ENCODE results near the gene SNRNP27. TPM values are rescaled to one million over a fixed set of nuclear protein-coding genes. Genes with fewer than 3 reads are reported as not detected.
A peak's percentile ranks its signal among the peaks of the same experiment; 100 is the strongest.
"Not testable (repeated sequence)": the region's sequence is repeated elsewhere in the genome, so short reads cannot be mapped to it uniquely, and the experiment has no call there.

SNRNP27 gene, protein sequence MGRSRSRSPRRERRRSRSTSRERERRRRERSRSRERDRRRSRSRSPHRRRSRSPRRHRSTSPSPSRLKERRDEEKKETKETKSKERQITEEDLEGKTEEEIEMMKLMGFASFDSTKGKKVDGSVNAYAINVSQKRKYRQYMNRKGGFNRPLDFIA
- total RNA-seq (2014; rRNA removed; shearing (Covaris generic); ENCODE audit: low replicate concordance), result 46.5 and 64.1 TPM in 2 replicates

GRCh38 chr2:69893684-69894551 lies at the start of gene SNRNP27:
Gene SNRNP27, plus strand, starts transcription at chr2:69893956. Its CDS starts 29 bp downstream, at chr2:69893985.
- Histone ChIP-seq H3K9me3 (no peaks in the 10 kb centered on the region), H3K36me3 (peaks cover 33% of the 10 kb centered on the region), H3K27me3 (no peaks in the 10 kb centered on the region), H3K4me3 (peak within 1 kb of the TSS; percentile 72)
- DNase-seq, result peak; percentile 81

GRCh38 chr2:69843993-69844392 lies 49.8 kb upstream of the SNRNP27 start:
- DNase-seq, result no peak
- H3K4me3 ChIP-seq, result no peak overlapping the region
- no peaks in the 10 kb centered on the region for H3K9me3 ChIP-seq
- no peaks in the 10 kb centered on the region for H3K27me3 ChIP-seq
- H3K36me3 ChIP-seq, result peaks cover 2% of the 10 kb centered on the region; the same call in 1 of the 2 replicates

DNA sequence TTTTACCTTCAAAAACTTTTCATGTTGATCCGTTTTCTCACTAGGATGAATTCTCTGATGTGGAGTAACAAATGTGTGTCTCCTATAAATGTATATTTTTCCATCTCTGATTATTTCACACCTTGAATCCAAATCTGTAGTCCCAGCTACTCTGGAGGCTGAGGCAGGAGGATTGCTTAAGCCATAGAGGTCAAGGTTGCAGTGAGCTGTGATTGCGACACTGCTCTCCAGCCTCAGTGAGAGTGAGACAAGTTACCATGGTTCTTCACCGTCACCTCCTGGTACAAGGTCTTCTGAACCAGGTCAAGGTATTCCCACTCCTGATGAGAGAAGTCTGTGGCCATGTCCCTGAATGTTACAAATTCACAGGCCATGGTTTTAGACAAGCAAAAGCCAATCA lies 49.2 kb upstream of the SNRNP27 start:
- no peaks in the 10 kb centered on the region for H3K9me3 ChIP-seq
- H3K36me3 ChIP-seq, result peaks cover under 1% of the 10 kb centered on the region; the same call in 1 of the 2 replicates
- no peak overlapping the region for H3K4me3 ChIP-seq
- DNase-seq, result no peak
- H3K27me3 ChIP-seq, result no peaks in the 10 kb centered on the region

DNA sequence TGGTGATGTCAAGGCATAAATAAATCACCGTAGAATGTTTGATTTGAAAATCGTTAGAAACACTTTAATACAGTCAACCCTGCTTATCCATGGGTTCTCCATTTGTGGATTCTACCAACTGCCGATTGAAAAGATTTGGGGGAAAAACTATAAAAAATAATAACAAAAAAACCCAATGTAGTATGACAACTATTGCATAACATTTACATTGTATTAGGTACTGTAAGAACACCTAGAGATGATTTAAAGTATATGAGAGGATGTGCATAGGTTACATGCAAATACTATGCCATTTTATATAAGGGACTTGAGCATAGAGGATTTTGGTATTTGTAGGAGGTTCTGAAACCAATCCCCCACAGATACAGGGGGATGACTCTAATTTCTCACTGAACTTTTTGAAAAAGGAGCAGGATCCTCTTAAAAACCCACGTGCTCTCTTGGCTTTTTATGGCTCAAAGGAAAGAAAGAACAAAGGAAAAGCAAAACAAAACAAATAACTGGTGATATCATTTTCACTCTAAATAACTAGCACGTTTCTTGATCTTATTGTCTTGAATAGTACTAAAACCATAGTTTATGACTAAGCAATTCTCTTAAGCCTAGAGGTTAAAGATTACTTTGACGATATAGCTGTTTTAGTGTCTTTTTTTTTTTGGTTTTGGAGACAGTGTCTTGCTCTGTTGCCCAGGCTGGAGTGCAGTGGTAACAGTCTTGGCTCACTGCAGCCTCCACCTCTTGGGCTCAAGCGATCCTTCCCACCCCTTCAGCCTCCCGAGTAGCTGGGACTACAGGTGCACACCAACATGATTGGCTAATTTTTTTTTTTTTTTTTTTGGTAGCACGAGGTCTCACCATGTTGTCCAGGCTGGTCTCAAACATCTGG lies 47.3 kb upstream of the SNRNP27 start:
- H3K36me3 ChIP-seq, result 0 out of 2 replicates have a peak, but pooled peaks cover 7% of the 10 kb centered on the region
- H3K27me3 ChIP-seq, result no peaks in the 10 kb centered on the region
- no peak for DNase-seq
- H3K9me3 ChIP-seq, result no peaks in the 10 kb centered on the region
- no peak overlapping the region for H3K4me3 ChIP-seq

DNA sequence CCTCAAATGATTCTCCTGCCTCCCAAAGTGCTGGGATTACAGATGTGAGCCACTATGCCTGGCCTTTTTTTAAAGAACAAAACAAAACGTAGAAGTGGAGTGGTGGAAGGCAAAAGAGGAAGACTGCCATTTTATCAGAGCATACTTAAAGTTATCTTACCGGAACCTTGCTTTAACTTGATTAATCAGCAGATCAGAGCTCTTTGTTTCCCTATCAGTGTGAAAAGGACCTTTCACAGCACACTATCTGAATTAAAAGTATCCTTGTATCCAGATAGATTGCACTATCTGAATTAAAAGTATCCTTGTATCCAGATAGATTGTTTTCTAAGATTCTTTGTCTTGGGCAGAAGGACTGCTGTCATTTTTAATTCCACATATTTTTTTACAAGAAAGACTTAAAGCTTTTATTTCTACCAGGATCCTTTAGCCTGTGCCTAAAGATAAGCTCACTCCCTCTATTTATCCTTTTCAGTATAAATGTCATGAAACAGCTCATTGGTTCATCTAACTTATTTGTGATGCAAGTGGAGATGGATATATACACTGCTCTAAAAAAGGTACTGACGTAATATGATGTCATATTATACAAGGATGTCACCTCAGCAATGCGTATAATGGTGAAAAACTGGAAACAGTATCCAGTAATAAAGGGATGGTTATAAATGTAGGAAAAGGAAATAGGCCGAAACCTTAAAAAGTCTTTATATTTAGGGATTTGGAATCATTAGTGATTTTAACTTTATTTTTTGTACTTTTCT lies 46.5 kb upstream of the SNRNP27 start:
- Histone ChIP-seq H3K4me3 (no peak overlapping the region), H3K9me3 (no peaks in the 10 kb centered on the region), H3K27me3 (no peaks in the 10 kb centered on the region), H3K36me3 (0 out of 2 replicates have a peak, but pooled peaks cover 7% of the 10 kb centered on the region)
- no peak for DNase-seq

GRCh38 chr2:69848186-69848790 lies 45.5 kb upstream of the SNRNP27 start:
- 0 out of 2 replicates have a peak, but pooled peaks cover 7% of the 10 kb centered on the region for H3K36me3 ChIP-seq
- DNase-seq, result no peak
- H3K9me3 ChIP-seq, result no peaks in the 10 kb centered on the region
- no peak overlapping the region for H3K4me3 ChIP-seq
- H3K27me3 ChIP-seq, result no peaks in the 10 kb centered on the region

DNA sequence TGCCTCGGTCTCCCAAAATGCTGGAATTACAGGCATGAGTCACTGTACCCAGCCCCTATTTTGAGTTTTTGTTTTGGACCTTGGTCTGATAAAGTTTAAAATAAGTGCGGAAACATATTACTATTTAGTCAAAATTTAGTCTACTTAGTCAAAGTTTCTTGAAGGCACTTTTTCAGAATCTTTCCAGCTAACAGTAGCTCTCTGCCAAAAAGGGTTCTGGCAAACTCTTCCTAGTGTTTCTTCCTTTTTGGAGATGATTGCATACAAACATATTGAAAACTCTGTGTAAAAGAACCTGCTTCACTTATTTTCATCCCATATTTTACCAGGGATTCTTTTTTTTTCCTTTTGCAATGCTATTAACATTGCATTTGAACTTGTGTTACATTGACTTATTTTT lies 35.5 kb upstream of the SNRNP27 start:
- DNase-seq, result no peak
- no peaks in the 10 kb centered on the region for H3K9me3 ChIP-seq
- H3K36me3 ChIP-seq, result no peaks in the 10 kb centered on the region; the same call in 1 of the 2 replicates
- no peak overlapping the region for H3K4me3 ChIP-seq
- no peaks in the 10 kb centered on the region for H3K27me3 ChIP-seq

- no peaks in the 10 kb centered on the region for H3K27me3 ChIP-seq
- H3K36me3 ChIP-seq, result peaks cover 5% of the 10 kb centered on the region
- no peak overlapping the region for H3K4me3 ChIP-seq
- no peak for DNase-seq
- H3K9me3 ChIP-seq, result no peaks in the 10 kb centered on the region
Observed at GRCh38 chr2:69863298-69863697, 30.5 kb upstream of the SNRNP27 start.

- Histone ChIP-seq H3K36me3 (no peaks in the 10 kb centered on the region), H3K27me3 (no peaks in the 10 kb centered on the region), H3K4me3 (no peak overlapping the region), H3K9me3 (no peaks in the 10 kb centered on the region)
- no peak for DNase-seq
Observed at GRCh38 chr2:69888451-69888850, 5.3 kb upstream of the SNRNP27 start.

DNA sequence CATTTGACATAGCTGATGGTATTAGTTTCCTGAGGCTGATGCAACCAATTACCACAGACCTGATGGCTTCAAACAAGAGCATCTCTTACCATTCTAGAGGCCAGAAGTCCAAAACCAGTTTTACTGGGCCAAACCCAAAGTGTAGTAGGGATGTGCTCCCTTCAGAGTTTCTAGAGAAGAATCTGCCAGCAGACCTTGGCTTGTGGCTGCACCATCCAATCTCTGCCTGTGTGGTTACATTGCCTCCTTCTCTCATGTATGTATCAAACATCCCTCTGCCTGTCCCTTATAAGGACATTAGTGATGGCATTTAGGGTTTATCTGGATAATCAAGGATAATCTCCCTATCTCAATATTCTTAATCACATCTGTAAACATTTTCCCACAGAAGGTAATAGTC lies 4.5 kb upstream of the SNRNP27 start:
- DNase-seq, result no peak
- Histone ChIP-seq H3K27me3 (no peaks in the 10 kb centered on the region), H3K4me3 (no peak overlapping the region), H3K9me3 (no peaks in the 10 kb centered on the region), H3K36me3 (no peaks in the 10 kb centered on the region)

GRCh38 chr2:69890881-69891280 lies 2.9 kb upstream of the SNRNP27 start:
- no peaks in the 10 kb centered on the region for H3K9me3 ChIP-seq

DNA sequence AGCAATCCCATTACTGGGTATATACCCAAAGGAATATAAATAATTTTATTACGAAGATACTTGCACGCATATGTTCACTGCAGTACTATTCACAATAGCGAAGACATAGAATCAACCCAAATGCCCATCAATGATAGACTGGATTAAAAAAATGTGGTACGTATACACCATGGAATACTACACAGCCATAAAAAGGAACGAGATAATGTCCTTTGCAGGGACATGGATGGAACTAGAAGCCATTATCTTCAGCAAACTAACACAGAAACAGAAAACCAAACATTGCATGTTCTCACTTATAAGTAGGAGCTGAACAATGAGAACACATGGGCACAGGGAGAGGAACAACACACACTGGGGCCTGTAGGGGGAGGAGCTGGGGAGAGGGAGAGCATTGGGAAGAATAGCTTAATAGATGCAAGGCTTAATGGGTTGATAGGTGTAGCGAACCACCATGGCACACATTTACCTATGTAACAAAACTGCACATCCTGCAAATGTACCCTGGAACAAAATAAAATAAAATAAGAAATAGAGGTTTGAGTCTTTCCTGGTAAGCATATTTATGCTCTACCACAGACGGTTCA lies 825 bp upstream of the SNRNP27 start:
- peaks cover 23% of the 10 kb centered on the region for H3K36me3 ChIP-seq
- not testable (repeated sequence) for H3K9me3 ChIP-seq, DNase-seq, H3K27me3 ChIP-seq
- peak overlapping the region; percentile 72; the same call in 1 of the 2 replicates for H3K4me3 ChIP-seq

More at GRCh38 chr2:69890881-69891280, 2.9 kb upstream of the SNRNP27 start:
- Histone ChIP-seq H3K27me3 (no peaks in the 10 kb centered on the region), H3K4me3 (no peak overlapping the region), H3K36me3 (peaks cover 5% of the 10 kb centered on the region)
- no peak for DNase-seq

DNA sequence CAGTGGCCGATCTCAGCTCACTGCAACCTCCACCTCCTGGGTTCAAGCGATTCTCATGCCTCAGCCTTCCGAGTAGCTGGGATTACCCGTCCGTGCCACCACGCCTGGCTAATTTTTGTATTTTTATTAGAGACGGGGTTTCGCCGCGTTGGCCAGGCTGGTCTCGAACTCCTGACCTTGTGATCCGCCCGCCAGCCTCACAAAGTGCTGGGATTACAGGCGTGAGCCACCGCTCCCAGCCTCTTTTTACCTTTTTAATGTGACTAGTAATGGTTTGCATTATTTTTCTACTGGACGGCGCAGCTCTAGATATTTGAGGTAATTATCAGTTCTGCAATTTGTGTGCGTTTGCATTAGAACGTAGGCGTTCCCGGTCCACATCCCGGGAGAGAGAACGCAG lies 981 bp downstream of the SNRNP27 start:
- Histone ChIP-seq H3K36me3 (peaks cover 40% of the 10 kb centered on the region), H3K4me3 (peak overlapping the region; percentile 72)
- DNase-seq, H3K27me3 ChIP-seq, H3K9me3 ChIP-seq: not testable (repeated sequence)

DNA sequence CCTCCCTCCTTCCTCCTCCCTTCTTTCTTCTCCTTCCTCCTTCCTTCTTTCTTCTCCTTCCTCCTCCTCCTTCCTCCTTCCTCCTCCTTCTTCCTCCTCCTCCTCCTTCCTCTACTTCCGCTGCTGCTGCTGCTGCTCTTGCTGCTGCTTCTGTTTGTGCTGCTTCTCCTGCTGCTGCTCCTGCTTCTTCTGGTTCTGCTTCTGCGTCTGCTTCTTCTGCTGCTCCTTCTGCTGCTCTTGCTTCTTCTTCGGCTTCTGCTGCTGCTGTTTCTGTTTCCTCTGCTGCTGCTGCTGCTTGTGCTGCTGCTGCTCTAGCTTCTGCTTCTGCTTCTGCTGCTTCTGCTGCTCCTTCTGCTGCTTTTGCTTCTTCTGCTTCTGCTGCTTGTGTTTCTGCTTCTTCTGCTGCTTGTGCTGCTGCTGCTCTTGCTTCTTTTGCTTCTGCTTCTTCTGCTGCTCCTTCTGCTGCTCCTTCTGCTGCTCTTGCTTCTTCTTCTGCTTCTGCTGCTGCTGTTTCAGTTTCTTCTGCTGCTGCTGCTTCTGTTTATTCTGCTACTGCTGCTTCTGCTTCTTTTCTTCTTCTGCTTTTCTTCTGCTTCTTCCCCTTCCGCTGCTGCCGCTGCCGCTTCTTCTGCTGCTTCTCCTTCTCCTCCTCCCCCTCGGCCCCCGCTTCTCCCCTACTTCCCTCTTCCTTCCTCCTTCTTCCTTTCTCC lies 8.6 kb downstream of the SNRNP27 start:
- Histone ChIP-seq H3K27me3 (no peaks in the 10 kb centered on the region), H3K4me3 (no peak overlapping the region), H3K36me3 (peaks cover 63% of the 10 kb centered on the region)

GRCh38 chr2:69907216-69907615 lies 13.5 kb downstream of the SNRNP27 start:
- no peak for DNase-seq

More for the DNA sequence above, 8.6 kb downstream of the SNRNP27 start:
- DNase-seq, result no peak
- no peaks in the 10 kb centered on the region for H3K9me3 ChIP-seq

More at GRCh38 chr2:69907216-69907615, 13.5 kb downstream of the SNRNP27 start:
- no peaks in the 10 kb centered on the region for H3K9me3 ChIP-seq
- peaks cover 55% of the 10 kb centered on the region for H3K36me3 ChIP-seq
- H3K4me3 ChIP-seq, result no peak overlapping the region
- no peaks in the 10 kb centered on the region for H3K27me3 ChIP-seq

Measured in MG63 (cell line).